HepG2 (cell line): ENCODE measurements around the gene MBD3.

Experiments used
- TF ChIP-seq, protein P1 (sequence below): IDR thresholded peaks from 2 replicates; pipeline ENCODE4 v1.6.1; 2012; ENCODE audit warnings: low read depth, low read length, improper control_type of control experiment
- TF ChIP-seq, protein P2 (sequence below): sonication (generic); formaldehyde crosslinking; IDR thresholded peaks from 2 replicates; pipeline ENCODE4 v1.4.0; 2020; ENCODE audit warnings: mild to moderate bottlenecking, missing genetic modification reagents, borderline replicate concordance

DNA sequence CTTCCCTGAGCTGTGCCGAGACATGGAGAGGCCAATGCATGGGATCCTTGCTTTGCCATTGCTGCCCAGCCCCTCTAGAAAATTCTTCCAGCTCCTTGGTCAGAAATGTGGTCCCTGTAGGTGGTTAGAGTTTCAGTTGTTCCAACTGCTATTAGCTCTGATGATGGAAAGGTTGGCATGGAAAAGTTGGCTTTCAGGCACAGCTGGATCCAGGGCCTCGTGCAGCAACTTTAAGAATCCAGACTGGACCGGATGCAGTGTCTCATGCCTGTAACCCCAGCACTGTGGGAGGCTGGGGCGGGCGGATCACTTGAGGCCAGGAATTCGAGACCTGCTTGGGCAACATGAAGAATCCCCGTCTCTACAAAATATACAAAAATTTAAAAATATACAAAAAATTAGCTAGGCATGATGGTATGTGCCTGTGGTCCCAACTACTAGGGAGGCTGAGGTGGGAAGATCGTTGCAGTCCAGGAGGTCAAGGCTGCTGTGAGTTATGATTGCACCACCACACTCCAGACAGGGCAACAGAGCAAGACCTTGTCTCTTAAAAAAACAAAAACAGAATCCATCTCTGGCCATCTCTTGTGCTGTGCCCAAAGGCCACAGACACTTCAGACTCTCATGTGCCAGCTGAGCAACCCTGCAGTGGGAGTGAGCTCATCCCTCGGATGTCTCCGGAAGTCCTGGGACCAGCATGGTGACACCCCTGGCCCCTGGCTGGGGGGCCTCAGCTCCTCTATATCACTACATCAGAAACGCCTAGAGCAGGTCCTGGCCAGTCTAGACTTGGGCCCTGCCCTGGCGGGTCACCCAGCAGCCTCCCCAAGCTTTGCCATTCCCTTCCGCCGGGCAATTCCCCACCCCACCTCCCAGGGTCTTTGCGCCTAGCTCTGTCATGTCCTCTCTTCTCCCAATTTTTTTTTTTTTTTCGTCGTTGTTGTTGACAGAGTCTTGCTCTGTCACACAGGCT lies 41.3 kb downstream of the MBD3 start:
- TF ChIP-seq, protein P1, sequence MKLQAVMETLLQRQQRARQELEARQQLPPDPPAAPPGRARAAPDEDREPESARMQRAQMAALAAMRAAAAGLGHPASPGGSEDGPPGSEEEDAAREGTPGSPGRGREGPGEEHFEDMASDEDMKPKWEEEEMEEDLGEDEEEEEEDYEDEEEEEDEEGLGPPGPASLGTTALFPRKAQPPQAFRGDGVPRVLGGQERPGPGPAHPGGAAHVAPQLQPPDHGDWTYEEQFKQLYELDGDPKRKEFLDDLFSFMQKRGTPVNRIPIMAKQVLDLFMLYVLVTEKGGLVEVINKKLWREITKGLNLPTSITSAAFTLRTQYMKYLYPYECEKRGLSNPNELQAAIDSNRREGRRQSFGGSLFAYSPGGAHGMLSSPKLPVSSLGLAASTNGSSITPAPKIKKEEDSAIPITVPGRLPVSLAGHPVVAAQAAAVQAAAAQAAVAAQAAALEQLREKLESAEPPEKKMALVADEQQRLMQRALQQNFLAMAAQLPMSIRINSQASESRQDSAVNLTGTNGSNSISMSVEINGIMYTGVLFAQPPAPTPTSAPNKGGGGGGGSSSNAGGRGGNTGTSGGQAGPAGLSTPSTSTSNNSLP, result no peak
- TF ChIP-seq, protein P2, sequence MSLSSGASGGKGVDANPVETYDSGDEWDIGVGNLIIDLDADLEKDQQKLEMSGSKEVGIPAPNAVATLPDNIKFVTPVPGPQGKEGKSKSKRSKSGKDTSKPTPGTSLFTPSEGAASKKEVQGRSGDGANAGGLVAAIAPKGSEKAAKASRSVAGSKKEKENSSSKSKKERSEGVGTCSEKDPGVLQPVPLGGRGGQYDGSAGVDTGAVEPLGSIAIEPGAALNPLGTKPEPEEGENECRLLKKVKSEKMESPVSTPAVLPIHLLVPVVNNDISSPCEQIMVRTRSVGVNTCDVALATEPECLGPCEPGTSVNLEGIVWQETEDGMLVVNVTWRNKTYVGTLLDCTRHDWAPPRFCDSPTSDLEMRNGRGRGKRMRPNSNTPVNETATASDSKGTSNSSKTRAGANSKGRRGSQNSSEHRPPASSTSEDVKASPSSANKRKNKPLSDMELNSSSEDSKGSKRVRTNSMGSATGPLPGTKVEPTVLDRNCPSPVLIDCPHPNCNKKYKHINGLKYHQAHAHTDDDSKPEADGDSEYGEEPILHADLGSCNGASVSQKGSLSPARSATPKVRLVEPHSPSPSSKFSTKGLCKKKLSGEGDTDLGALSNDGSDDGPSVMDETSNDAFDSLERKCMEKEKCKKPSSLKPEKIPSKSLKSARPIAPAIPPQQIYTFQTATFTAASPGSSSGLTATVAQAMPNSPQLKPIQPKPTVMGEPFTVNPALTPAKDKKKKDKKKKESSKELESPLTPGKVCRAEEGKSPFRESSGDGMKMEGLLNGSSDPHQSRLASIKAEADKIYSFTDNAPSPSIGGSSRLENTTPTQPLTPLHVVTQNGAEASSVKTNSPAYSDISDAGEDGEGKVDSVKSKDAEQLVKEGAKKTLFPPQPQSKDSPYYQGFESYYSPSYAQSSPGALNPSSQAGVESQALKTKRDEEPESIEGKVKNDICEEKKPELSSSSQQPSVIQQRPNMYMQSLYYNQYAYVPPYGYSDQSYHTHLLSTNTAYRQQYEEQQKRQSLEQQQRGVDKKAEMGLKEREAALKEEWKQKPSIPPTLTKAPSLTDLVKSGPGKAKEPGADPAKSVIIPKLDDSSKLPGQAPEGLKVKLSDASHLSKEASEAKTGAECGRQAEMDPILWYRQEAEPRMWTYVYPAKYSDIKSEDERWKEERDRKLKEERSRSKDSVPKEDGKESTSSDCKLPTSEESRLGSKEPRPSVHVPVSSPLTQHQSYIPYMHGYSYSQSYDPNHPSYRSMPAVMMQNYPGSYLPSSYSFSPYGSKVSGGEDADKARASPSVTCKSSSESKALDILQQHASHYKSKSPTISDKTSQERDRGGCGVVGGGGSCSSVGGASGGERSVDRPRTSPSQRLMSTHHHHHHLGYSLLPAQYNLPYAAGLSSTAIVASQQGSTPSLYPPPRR, result no peak
